K562 (cell line): Measurements from ENCODE around the gene SFPQ. TPM values are rescaled to one million over a fixed set of nuclear protein-coding genes. Genes with fewer than 3 reads are reported as not detected.
A peak's percentile ranks its signal among the peaks of the same experiment; 100 is the strongest.

ENCODE experiments used
- CBFB ChIP-seq: sonication (generic); formaldehyde crosslinking; IDR thresholded peaks from 2 replicates; pipeline ENCODE4 v1.4.0; 2020; ENCODE audit warnings: mild to moderate bottlenecking, missing genetic modification reagents
- CREBBP ChIP-seq: IDR thresholded peaks from one replicate; pipeline ENCODE4 v1.6.1; 2012; ENCODE audit warnings: low read depth, mild to moderate bottlenecking, control low read depth, inconsistent platforms, low read length
- CREM ChIP-seq: IDR thresholded peaks from 2 replicates; pipeline ENCODE4 v1.6.1; 2014; ENCODE audit warnings: antibody characterized with exemption, low read depth
- EHMT2 ChIP-seq: fragments of 450-650 bp; IDR thresholded peaks from 2 replicates; pipeline ENCODE4 v1.6.1; 2018; ENCODE audit warnings: antibody characterized with exemption
- HEY1 ChIP-seq: fragments of 250-450 bp; sonication (Bioruptor Pico); IDR thresholded peaks from 2 replicates; pipeline ENCODE4 v1.5.0; 2020; ENCODE audit warnings: mild to moderate bottlenecking, moderate library complexity, borderline replicate concordance
- HNRNPK ChIP-seq: fragments of 200-400 bp; formaldehyde crosslinking; IDR thresholded peaks from one replicate; pipeline ENCODE4 v1.6.1; 2018; ENCODE audit warnings: mild to moderate bottlenecking, low read depth, low read length; ENCODE audit not compliant: poor library complexity, severe bottlenecking
- NRF1 ChIP-seq, 2 experiments: fragments of 450-650 bp; IDR thresholded peaks in 1 of 2; conservative IDR thresholded peaks in 1 of 2; 2 replicates each; pipeline ENCODE4 v1.6.1; 2014; ENCODE audit warnings: mild to moderate bottlenecking in 2 of 2
- PPARD ChIP-seq: fragments of 250-450 bp; sonication (Bioruptor Pico); IDR thresholded peaks from 2 replicates; pipeline ENCODE4 v1.8.0; 2022; ENCODE audit warnings: inconsistent platforms, mild to moderate bottlenecking, moderate library complexity
- PTBP1 ChIP-seq: fragments of 200-400 bp; formaldehyde crosslinking; IDR thresholded peaks from 2 replicates; pipeline ENCODE4 v1.6.1; 2017; ENCODE audit warnings: low read depth, low read length
- SNAPC5 ChIP-seq: fragments of 250-450 bp; sonication (Bioruptor Pico); IDR thresholded peaks from 2 replicates; pipeline ENCODE4 v1.8.0; 2021; ENCODE audit warnings: moderate library complexity, mild to moderate bottlenecking, inconsistent platforms
- SREBF2 ChIP-seq: sonication (generic); formaldehyde crosslinking; IDR thresholded peaks from 2 replicates; pipeline ENCODE4 v1.4.0; 2020; ENCODE audit warnings: mild to moderate bottlenecking, missing genetic modification reagents
- SRF ChIP-seq, 2 experiments: fragments of 250-450, 450-650 bp in 1 of 2; sonication (Bioruptor Pico) in 1 of 2; sonication (generic) in 1 of 2; formaldehyde crosslinking; IDR thresholded peaks; 2 replicates each; pipeline versions ENCODE4 v1.5.0 to v1.5.1; 2020 to 2022; ENCODE audit warnings: mild to moderate bottlenecking in 1 of 2, missing genetic modification reagents in 1 of 2
- TCF3 ChIP-seq: sonication (generic); formaldehyde crosslinking; IDR thresholded peaks from 2 replicates; pipeline ENCODE4 v1.4.0; 2020; ENCODE audit warnings: mild to moderate bottlenecking, missing genetic modification reagents
- ZNF212 ChIP-seq: fragments of 450-650 bp; formaldehyde crosslinking; IDR thresholded peaks from 2 replicates; pipeline ENCODE4 v1.4.0; 2020; ENCODE audit warnings: mild to moderate bottlenecking
- ZNF224 ChIP-seq: sonication (generic); formaldehyde crosslinking; IDR thresholded peaks from 2 replicates; pipeline ENCODE4 v1.8.0; 2022; ENCODE audit warnings: mild to moderate bottlenecking, missing genetic modification reagents
- ZNF507 ChIP-seq: conservative IDR thresholded peaks from 2 replicates; pipeline ENCODE4 v1.6.1; 2017; ENCODE audit warnings: missing genetic modification characterization, missing compliant biosample characterization
- ZNF589 ChIP-seq: fragments of 200-800 bp; sonication (Bioruptor generic); IDR thresholded peaks from 2 replicates; pipeline ENCODE4 v1.6.1; 2016; ENCODE audit warnings: low read depth, missing genetic modification characterization, missing compliant biosample characterization
- polyA plus RNA-seq, 8 experiments: library from polyadenylated mRNA; depleted of rRNA in 4 of 8; stranded (reverse) in 5 of 8; unstranded in 3 of 8; fragments of >200 nt; fragmentation: Nextera tagmentation in 2 of 8; fragmentation: Illumina TruSeq in 1 of 8; extraction: Ambion mirVana in 2 of 8; extraction: Trizol in 1 of 8; gene quantifications; 2 replicates each; pipeline versions ENCODE4 v1.2.1 to v1.2.3, GENCODE V29; 2011 to 2014; ENCODE audit warnings: inconsistent platforms in 1 of 8, missing spikeins in 1 of 8
- total RNA-seq, 7 experiments: library from RNA; depleted of rRNA in 6 of 7; stranded (reverse); fragments of >200 nt in 6 of 7; fragmentation: Illumina TruSeq in 2 of 7; extraction: Trizol in 2 of 7; gene quantifications; 2 replicates each; pipeline versions ENCODE4 v1.2.1 to v1.2.3, GENCODE V29; 2011 to 2021; ENCODE audit warnings: low replicate concordance in 1 of 7
- TF ChIP-seq, protein P1 (sequence below): IDR thresholded peaks from 2 replicates; pipeline ENCODE4 v1.6.1; 2011; ENCODE audit not compliant: insufficient read length; ENCODE audit errors: extremely low read depth
- TF ChIP-seq, protein P2 (sequence below), 2 experiments: fragments of 150-350 bp in 1 of 2; IDR thresholded peaks; 2 replicates each; pipeline ENCODE4 v1.6.1; 2012 to 2016; ENCODE audit warnings: low read depth in 2 of 2, low read length in 2 of 2, mild to moderate bottlenecking in 1 of 2, moderate library complexity in 1 of 2
- TF ChIP-seq, protein P3 (sequence below): sonication (generic); formaldehyde crosslinking; IDR thresholded peaks from 2 replicates; pipeline ENCODE4 v1.8.1; 2022; ENCODE audit warnings: missing genetic modification reagents

The SFPQ gene
- total and polyA plus RNA-seq, 9 of the 15 experiments (the other 6 are each of a cell fraction or from before 2014, with no cell fraction given) = 69.7 to 562 (median 399) TPM

- peak; percentile 84 for TF ChIP-seq CREM
- TF ChIP-seq ZNF224 (CRISPR knock-in tag) = no peak
- TF ChIP-seq EHMT2 = no peak
- no peak for TF ChIP-seq CBFB (CRISPR knock-in tag)
- no peak for TF ChIP-seq TCF3 (CRISPR knock-in tag)
- TF ChIP-seq, protein P1, sequence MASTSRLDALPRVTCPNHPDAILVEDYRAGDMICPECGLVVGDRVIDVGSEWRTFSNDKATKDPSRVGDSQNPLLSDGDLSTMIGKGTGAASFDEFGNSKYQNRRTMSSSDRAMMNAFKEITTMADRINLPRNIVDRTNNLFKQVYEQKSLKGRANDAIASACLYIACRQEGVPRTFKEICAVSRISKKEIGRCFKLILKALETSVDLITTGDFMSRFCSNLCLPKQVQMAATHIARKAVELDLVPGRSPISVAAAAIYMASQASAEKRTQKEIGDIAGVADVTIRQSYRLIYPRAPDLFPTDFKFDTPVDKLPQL = no peak
- peak in 1 of 2 experiments; percentile 11; a peak in 1 of 4 replicates for TF ChIP-seq SRF (CRISPR knock-in tag; IDR thresholded peaks at IDR 0.05)
- TF ChIP-seq ZNF212 (CRISPR knock-in tag) = no peak
- TF ChIP-seq ZNF589 (CRISPR knock-in tag) = no peak
- TF ChIP-seq SREBF2 = no peak
- TF ChIP-seq NRF1 (conservative IDR thresholded peaks at IDR 0.05 in 1 of 2, IDR thresholded peaks at IDR 0.05 in 1 of 2) = peak; percentile 90
- TF ChIP-seq CREBBP = no peak
- TF ChIP-seq PPARD = no peak
- TF ChIP-seq PTBP1 = 0 out of 2 replicates have a peak, but pooled peaks have one; percentile 49
- TF ChIP-seq HNRNPK = no peak
- TF ChIP-seq SNAPC5 (CRISPR knock-in tag) = no peak
- TF ChIP-seq, protein P2, sequence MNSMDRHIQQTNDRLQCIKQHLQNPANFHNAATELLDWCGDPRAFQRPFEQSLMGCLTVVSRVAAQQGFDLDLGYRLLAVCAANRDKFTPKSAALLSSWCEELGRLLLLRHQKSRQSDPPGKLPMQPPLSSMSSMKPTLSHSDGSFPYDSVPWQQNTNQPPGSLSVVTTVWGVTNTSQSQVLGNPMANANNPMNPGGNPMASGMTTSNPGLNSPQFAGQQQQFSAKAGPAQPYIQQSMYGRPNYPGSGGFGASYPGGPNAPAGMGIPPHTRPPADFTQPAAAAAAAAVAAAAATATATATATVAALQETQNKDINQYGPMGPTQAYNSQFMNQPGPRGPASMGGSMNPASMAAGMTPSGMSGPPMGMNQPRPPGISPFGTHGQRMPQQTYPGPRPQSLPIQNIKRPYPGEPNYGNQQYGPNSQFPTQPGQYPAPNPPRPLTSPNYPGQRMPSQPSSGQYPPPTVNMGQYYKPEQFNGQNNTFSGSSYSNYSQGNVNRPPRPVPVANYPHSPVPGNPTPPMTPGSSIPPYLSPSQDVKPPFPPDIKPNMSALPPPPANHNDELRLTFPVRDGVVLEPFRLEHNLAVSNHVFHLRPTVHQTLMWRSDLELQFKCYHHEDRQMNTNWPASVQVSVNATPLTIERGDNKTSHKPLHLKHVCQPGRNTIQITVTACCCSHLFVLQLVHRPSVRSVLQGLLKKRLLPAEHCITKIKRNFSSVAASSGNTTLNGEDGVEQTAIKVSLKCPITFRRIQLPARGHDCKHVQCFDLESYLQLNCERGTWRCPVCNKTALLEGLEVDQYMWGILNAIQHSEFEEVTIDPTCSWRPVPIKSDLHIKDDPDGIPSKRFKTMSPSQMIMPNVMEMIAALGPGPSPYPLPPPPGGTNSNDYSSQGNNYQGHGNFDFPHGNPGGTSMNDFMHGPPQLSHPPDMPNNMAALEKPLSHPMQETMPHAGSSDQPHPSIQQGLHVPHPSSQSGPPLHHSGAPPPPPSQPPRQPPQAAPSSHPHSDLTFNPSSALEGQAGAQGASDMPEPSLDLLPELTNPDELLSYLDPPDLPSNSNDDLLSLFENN (IDR thresholded peaks at IDR 0.05; ENCODE audit: low read depth in 2 of 2, low read length in 2 of 2) = peak in 1 of 2 experiments; percentile 50; a peak in 2 of 4 replicates
- no peak for TF ChIP-seq ZNF507 (tag)
- TF ChIP-seq HEY1 = no peak
- TF ChIP-seq, protein P3, sequence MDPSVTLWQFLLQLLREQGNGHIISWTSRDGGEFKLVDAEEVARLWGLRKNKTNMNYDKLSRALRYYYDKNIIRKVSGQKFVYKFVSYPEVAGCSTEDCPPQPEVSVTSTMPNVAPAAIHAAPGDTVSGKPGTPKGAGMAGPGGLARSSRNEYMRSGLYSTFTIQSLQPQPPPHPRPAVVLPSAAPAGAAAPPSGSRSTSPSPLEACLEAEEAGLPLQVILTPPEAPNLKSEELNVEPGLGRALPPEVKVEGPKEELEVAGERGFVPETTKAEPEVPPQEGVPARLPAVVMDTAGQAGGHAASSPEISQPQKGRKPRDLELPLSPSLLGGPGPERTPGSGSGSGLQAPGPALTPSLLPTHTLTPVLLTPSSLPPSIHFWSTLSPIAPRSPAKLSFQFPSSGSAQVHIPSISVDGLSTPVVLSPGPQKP (CRISPR knock-in tag) = no peak
Measured at GRCh38 chr1:35192056-35192852, 691 bp downstream of the SFPQ start (continued).
